Caco-2 (cell line): ENCODE data around the gene DSTN. TPM values are rescaled to one million over a fixed set of nuclear protein-coding genes. Genes with fewer than 3 reads are reported as not detected.

ENCODE experiments used
- BruUV-seq: library from RNA; stranded (reverse); fragments of 400-500 nt; replicated peaks from 2 replicates; lab custom pipeline; 2021; lab: Mats Ljungman, UMichigan
- CTCF ChIA-PET: fragments of 300-600 bp; sonication (Branson Sonifier 250); formaldehyde crosslinking; loops from one replicate; lab custom pipeline; 2022; ENCODE audit warnings: antibody characterized with exemption; lab: Charles Lee
- POLR2A ChIA-PET: fragments of 300-600 bp; sonication (Branson Sonifier 250); formaldehyde crosslinking; loops from one replicate; lab custom pipeline; 2022; ENCODE audit warnings: antibody characterized with exemption; lab: Charles Lee
- DNase-seq, 2 experiments: peaks; one replicate each; pipeline versions ENCODE4 v3.0.0 to v3.0.0-alpha.2; 2020 to 2022
- H3K27me3 ChIP-seq: replicated peaks from 2 replicates; pipeline ENCODE4 v1.6.0; 2011; ENCODE audit warnings: low read length; ENCODE audit not compliant: control insufficient read depth, insufficient read depth
- H3K36me3 ChIP-seq: 2 replicates; pipeline ENCODE4 v1.5.1; 2011; ENCODE audit warnings: low read length; ENCODE audit not compliant: control insufficient read depth, insufficient read depth
- H3K4me1 ChIP-seq: fragments of 250-450 bp; sonication (Bioruptor Pico); 2 replicates; pipeline ENCODE4 v1.5.1; 2020; ENCODE audit warnings: mild to moderate bottlenecking
- H3K4me3 ChIP-seq: 2 replicates; pipeline ENCODE4 v1.5.1; 2011; ENCODE audit warnings: low read depth, mild to moderate bottlenecking, control low read depth, low read length
- H3K9me3 ChIP-seq: fragments of 250-450 bp; sonication (Bioruptor Pico); 2 replicates; pipeline ENCODE4 v1.5.1; 2020; ENCODE audit warnings: mild to moderate bottlenecking, moderate library complexity
- H3K27ac Mint-ChIP-seq: one replicate; pipeline ENCODE4 v1.8.0; 2022; ENCODE audit warnings: mixed read lengths; ENCODE audit not compliant: unreplicated experiment
- H3K27me3 Mint-ChIP-seq: one replicate; pipeline ENCODE4 v1.8.0; 2022; ENCODE audit warnings: mixed read lengths; ENCODE audit not compliant: insufficient read depth, unreplicated experiment
- H3K36me3 Mint-ChIP-seq: one replicate; pipeline ENCODE4 v1.8.0; 2022; ENCODE audit warnings: mild to moderate bottlenecking, mixed read lengths; ENCODE audit not compliant: insufficient read depth, unreplicated experiment
- H3K4me1 Mint-ChIP-seq: one replicate; pipeline ENCODE4 v1.8.0; 2022; ENCODE audit warnings: low read depth, mixed read lengths; ENCODE audit not compliant: unreplicated experiment
- H3K4me3 Mint-ChIP-seq: one replicate; pipeline ENCODE4 v1.8.0; 2022; ENCODE audit warnings: mild to moderate bottlenecking, moderate library complexity, mixed read lengths; ENCODE audit not compliant: unreplicated experiment
- H3K9me3 Mint-ChIP-seq: one replicate; pipeline ENCODE4 v1.8.0; 2022; ENCODE audit warnings: mixed read lengths; ENCODE audit not compliant: unreplicated experiment
- CTCF ChIP-seq, 2 experiments: fragments of 200-600 bp in 1 of 2; IDR thresholded peaks; 1 replicate in 1 of 2; 2 replicates in 1 of 2; pipeline versions ENCODE4 v1.5.1 to v1.8.0; 2011 to 2022; ENCODE audit warnings: antibody characterized with exemption in 1 of 2, control low read depth in 1 of 2, inconsistent platforms in 1 of 2, low read depth in 1 of 2, low read length in 1 of 2, mild to moderate bottlenecking in 1 of 2, moderate library complexity in 1 of 2; ENCODE audit not compliant: insufficient read depth in 1 of 2, severe bottlenecking in 1 of 2, unreplicated experiment in 1 of 2
- intact Hi-C: fragments of 100-400 bp; cut with micrococcal nuclease; formaldehyde crosslinking; loops from one replicate; pipeline ENCODE4 v1.10.0; 2022; ENCODE audit not compliant: unreplicated experiment
- total RNA-seq: library from RNA; stranded (reverse); gene quantifications from 2 replicates; pipeline ENCODE4 v1.2.3, GENCODE V29; 2022

Gene DSTN
- total RNA-seq, 1 experiment from 2014 or later = 318 TPM

GRCh38 chr20:17523326-17523725 is 46.5 kb upstream of the DSTN start:
- Histone ChIP-seq H3K4me3 (no peak overlapping the region), H3K9me3 (no peaks in the 10 kb centered on the region), H3K36me3 (no peaks in the 10 kb centered on the region), H3K27me3 (no peaks in the 10 kb centered on the region), H3K4me1 (peaks cover 29% of the 10 kb centered on the region)
- ChIA-PET CTCF (no interaction called here), POLR2A (no interaction called here)
- H3K27ac Mint-ChIP-seq = no peak overlapping the region
- H3K36me3 Mint-ChIP-seq = no peaks in the 10 kb centered on the region
- H3K4me3 Mint-ChIP-seq = no peak overlapping the region
- DNase-seq = no peak
- no peak for TF ChIP-seq CTCF (IDR thresholded peaks at IDR 0.05; ENCODE audit: insufficient read depth in 1 of 2, low read depth in 1 of 2, low read length in 1 of 2, severe bottlenecking in 1 of 2, unreplicated experiment in 1 of 2)
- no peaks in the 10 kb centered on the region for H3K9me3 Mint-ChIP-seq
- intact Hi-C loops = no loop called here
- no peaks in the 10 kb centered on the region for H3K27me3 Mint-ChIP-seq
- peaks cover 20% of the 10 kb centered on the region for H3K4me1 Mint-ChIP-seq
- BruUV-seq = no TSS peak

- BruUV-seq = no TSS peak
- H3K9me3 ChIP-seq = no peaks in the 10 kb centered on the region
- Mint-ChIP-seq H3K36me3 (no peaks in the 10 kb centered on the region), H3K27ac (no peak overlapping the region), H3K9me3 (no peaks in the 10 kb centered on the region), H3K4me1 (peaks cover 20% of the 10 kb centered on the region), H3K4me3 (no peak overlapping the region), H3K27me3 (no peaks in the 10 kb centered on the region)
- CTCF ChIA-PET = no interaction called here
- H3K27me3 ChIP-seq = no peaks in the 10 kb centered on the region
- H3K4me1 ChIP-seq = peaks cover 16% of the 10 kb centered on the region
- no peak for DNase-seq
- no peak overlapping the region for H3K4me3 ChIP-seq
- TF ChIP-seq CTCF (IDR thresholded peaks at IDR 0.05; ENCODE audit: insufficient read depth in 1 of 2, low read depth in 1 of 2, low read length in 1 of 2, severe bottlenecking in 1 of 2, unreplicated experiment in 1 of 2) = no peak
- intact Hi-C loops = no loop called here
- H3K36me3 ChIP-seq = no peaks in the 10 kb centered on the region
- POLR2A ChIA-PET = no interaction called here
Observed at GRCh38 chr20:17524560-17524959, 45.3 kb upstream of the DSTN start.

DNA sequence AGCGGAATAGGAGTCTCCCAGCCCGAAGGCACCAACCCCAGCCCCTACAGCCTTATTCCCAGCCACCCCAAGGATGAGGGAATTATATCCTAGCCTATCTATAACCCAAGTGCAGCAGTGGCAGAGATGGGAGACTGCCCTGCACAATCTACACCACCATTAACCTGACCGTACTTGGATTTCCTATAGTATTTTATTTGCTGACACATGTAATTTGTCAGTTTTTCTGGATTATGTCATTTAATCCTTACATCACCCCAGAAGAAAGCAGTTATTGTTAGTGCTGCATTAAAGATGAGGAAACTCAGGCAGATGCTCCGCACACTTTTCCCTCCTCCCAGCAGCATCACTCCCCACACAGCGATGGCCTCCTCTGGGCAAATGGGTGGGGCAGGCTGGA is 44.7 kb upstream of the DSTN start:
- no peak for DNase-seq
- no peaks in the 10 kb centered on the region for H3K9me3 ChIP-seq
- Mint-ChIP-seq H3K4me3 (no peak overlapping the region), H3K36me3 (no peaks in the 10 kb centered on the region), H3K27ac (no peak overlapping the region), H3K27me3 (no peaks in the 10 kb centered on the region), H3K4me1 (peaks cover 20% of the 10 kb centered on the region), H3K9me3 (no peaks in the 10 kb centered on the region)
- ChIA-PET CTCF (interaction anchor here (0.6 kb wide), 1 partner anchor 12 kb away, joined by 3 read pairs; no protein-coding TSS in a partner anchor), POLR2A (no interaction called here)
- intact Hi-C loops = no loop called here
- BruUV-seq = no TSS peak
- no peaks in the 10 kb centered on the region for H3K27me3 ChIP-seq
- no peak for TF ChIP-seq CTCF (IDR thresholded peaks at IDR 0.05; ENCODE audit: insufficient read depth in 1 of 2, low read depth in 1 of 2, low read length in 1 of 2, severe bottlenecking in 1 of 2, unreplicated experiment in 1 of 2)
- no peak overlapping the region for H3K4me3 ChIP-seq
- peaks cover 14% of the 10 kb centered on the region for H3K4me1 ChIP-seq
- no peaks in the 10 kb centered on the region for H3K36me3 ChIP-seq
